ENCODE data around the gene OVOL1. TPM values are rescaled to one million over a fixed set of nuclear protein-coding genes. Genes with fewer than 3 reads are reported as not detected.

The OVOL1 gene
- total RNA-seq, 1 experiment from 2014 or later, result not detected

GRCh38 chr11:65802841-65803240, 16.0 kb downstream of the OVOL1 start:
- Histone ChIP-seq H3K36me3 (ENCODE audit: insufficient read depth, low read length, poor library complexity, severe bottlenecking) (no peaks in the 10 kb centered on the region), H3K9me3 (ENCODE audit: low read depth, low read length, poor library complexity, severe bottlenecking) (no peaks in the 10 kb centered on the region), H3K4me3 (ENCODE audit: low read depth, low read length, poor library complexity, severe bottlenecking) (no peak overlapping the region), H3K27ac (ENCODE audit: low read depth, low read length, poor library complexity, severe bottlenecking) (no peak overlapping the region), H3K4me1 (ENCODE audit: insufficient read depth, low read length, poor library complexity, severe bottlenecking) (no peaks in the 10 kb centered on the region), H3K27me3 (replicated peaks; ENCODE audit: insufficient read depth, low read depth, low read length, poor library complexity) (no peaks in the 10 kb centered on the region)
- ChIA-PET POLR2A (ENCODE audit: low non-redundant PET) (no interaction called here), CTCF (no interaction called here)
- no peak for DNase-seq (ENCODE audit: low spot score)
- TF ChIP-seq EZH2 (IDR thresholded peaks at IDR 0.05; ENCODE audit: borderline replicate concordance, low read depth, low read length, poor library complexity, severe bottlenecking), result no peak
- TF ChIP-seq, protein P1, sequence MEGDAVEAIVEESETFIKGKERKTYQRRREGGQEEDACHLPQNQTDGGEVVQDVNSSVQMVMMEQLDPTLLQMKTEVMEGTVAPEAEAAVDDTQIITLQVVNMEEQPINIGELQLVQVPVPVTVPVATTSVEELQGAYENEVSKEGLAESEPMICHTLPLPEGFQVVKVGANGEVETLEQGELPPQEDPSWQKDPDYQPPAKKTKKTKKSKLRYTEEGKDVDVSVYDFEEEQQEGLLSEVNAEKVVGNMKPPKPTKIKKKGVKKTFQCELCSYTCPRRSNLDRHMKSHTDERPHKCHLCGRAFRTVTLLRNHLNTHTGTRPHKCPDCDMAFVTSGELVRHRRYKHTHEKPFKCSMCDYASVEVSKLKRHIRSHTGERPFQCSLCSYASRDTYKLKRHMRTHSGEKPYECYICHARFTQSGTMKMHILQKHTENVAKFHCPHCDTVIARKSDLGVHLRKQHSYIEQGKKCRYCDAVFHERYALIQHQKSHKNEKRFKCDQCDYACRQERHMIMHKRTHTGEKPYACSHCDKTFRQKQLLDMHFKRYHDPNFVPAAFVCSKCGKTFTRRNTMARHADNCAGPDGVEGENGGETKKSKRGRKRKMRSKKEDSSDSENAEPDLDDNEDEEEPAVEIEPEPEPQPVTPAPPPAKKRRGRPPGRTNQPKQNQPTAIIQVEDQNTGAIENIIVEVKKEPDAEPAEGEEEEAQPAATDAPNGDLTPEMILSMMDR (conservative IDR thresholded peaks at IDR 0.05; ENCODE audit: low read depth, low read length), result no peak
- intact Hi-C loops (cut with micrococcal nuclease; ENCODE audit: unreplicated experiment), result no loop called here
- no TSS peak for BruUV-seq (replicated peaks)

- ChIA-PET CTCF (interaction anchor here (0.5 kb wide), 1 partner anchor 211 kb away, joined by 8 read pairs; no protein-coding TSS in a partner anchor), POLR2A (ENCODE audit: low non-redundant PET) (no interaction called here)
- H3K9me3 ChIP-seq (ENCODE audit: low read depth, low read length, poor library complexity, severe bottlenecking), result no peaks in the 10 kb centered on the region
- H3K27me3 ChIP-seq (replicated peaks; ENCODE audit: insufficient read depth, low read depth, low read length, poor library complexity), result no peaks in the 10 kb centered on the region
- H3K27ac ChIP-seq (ENCODE audit: low read depth, low read length, poor library complexity, severe bottlenecking), result no peak overlapping the region
- H3K4me1 ChIP-seq (ENCODE audit: insufficient read depth, low read length, poor library complexity, severe bottlenecking), result no peaks in the 10 kb centered on the region
- intact Hi-C loops (cut with micrococcal nuclease; ENCODE audit: unreplicated experiment), result no loop called here
- BruUV-seq (replicated peaks), result no TSS peak
- no peak for DNase-seq (ENCODE audit: low spot score)
- no peaks in the 10 kb centered on the region for H3K36me3 ChIP-seq (ENCODE audit: insufficient read depth, low read length, poor library complexity, severe bottlenecking)
- no peak for TF ChIP-seq EZH2 (IDR thresholded peaks at IDR 0.05; ENCODE audit: borderline replicate concordance, low read depth, low read length, poor library complexity, severe bottlenecking)
- TF ChIP-seq, protein P1 (conservative IDR thresholded peaks at IDR 0.05; ENCODE audit: low read depth, low read length), result no peak
- H3K4me3 ChIP-seq (ENCODE audit: low read depth, low read length, poor library complexity, severe bottlenecking), result no peak overlapping the region
Measured at GRCh38 chr11:65803797-65804492, 17.1 kb downstream of the OVOL1 start.

DNA sequence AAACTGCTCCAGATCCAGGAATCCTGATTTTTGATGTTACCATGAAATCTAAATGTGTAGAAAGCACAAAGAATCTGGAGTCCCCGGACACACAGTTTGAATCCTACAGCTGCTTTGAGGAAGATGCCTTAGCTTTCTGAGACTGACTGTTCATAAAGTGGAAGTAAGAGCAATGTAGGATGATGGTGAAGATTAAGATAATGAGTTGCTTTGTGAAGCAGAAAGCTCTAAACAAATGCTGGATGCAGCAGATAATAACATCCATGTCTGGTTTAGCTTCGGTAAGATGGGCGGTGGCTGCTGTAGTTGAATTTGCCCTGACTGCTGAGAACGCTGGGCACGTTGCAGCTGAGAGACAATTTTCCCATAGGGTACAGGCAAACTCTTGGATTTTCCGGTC, 20.1 kb downstream of the OVOL1 start:
- intact Hi-C loops (cut with micrococcal nuclease; ENCODE audit: unreplicated experiment), result no loop called here
- POLR2A ChIA-PET (ENCODE audit: low non-redundant PET), result no interaction called here
- TF ChIP-seq, protein P1 (conservative IDR thresholded peaks at IDR 0.05; ENCODE audit: low read depth, low read length), result no peak
- TF ChIP-seq EZH2 (IDR thresholded peaks at IDR 0.05; ENCODE audit: borderline replicate concordance, low read depth, low read length, poor library complexity, severe bottlenecking), result no peak

More for the DNA sequence above, 20.1 kb downstream of the OVOL1 start:
- Histone ChIP-seq H3K27me3 (replicated peaks; ENCODE audit: insufficient read depth, low read depth, low read length, poor library complexity) (no peaks in the 10 kb centered on the region), H3K36me3 (ENCODE audit: insufficient read depth, low read length, poor library complexity, severe bottlenecking) (no peaks in the 10 kb centered on the region), H3K4me1 (ENCODE audit: insufficient read depth, low read length, poor library complexity, severe bottlenecking) (no peaks in the 10 kb centered on the region), H3K9me3 (ENCODE audit: low read depth, low read length, poor library complexity, severe bottlenecking) (no peaks in the 10 kb centered on the region), H3K27ac (ENCODE audit: low read depth, low read length, poor library complexity, severe bottlenecking) (no peak overlapping the region), H3K4me3 (ENCODE audit: low read depth, low read length, poor library complexity, severe bottlenecking) (no peak overlapping the region)
- BruUV-seq (replicated peaks), result no TSS peak
- no peak for DNase-seq (ENCODE audit: low spot score)
- CTCF ChIA-PET, result no interaction called here
